ENCODE results near the gene MYH15.

The MYH15 gene

GRCh38 chr3:108352176-108352575, 158.2 kb downstream of the MYH15 start:
- H3K18ac ChIP-seq (ENCODE audit: low read depth in 1 of 2, low read length in 2 of 2): no peak overlapping the region
- H3K4me2 ChIP-seq (ENCODE audit: low read length, poor library complexity, severe bottlenecking): no peak overlapping the region
- H4K91ac ChIP-seq (ENCODE audit: low read length): no peak overlapping the region
- no peak overlapping the region for H3K23ac ChIP-seq (ENCODE audit: low read length in 2 of 2)
- no peaks in the 10 kb centered on the region for H3K4me1 ChIP-seq (ENCODE audit: control insufficient read depth, insufficient read depth, low read depth, low read length)
- H3K79me1 ChIP-seq (replicated peaks; ENCODE audit: low read length, poor library complexity, severe bottlenecking): no peaks in the 10 kb centered on the region
- no peak overlapping the region for H2BK12ac ChIP-seq (ENCODE audit: low read length in 2 of 2)
- no peak overlapping the region for H3K4ac ChIP-seq (ENCODE audit: low read depth in 1 of 2, low read length in 2 of 2)
- DNase-seq: no peak
- no peak overlapping the region for H2AFZ ChIP-seq (ENCODE audit: low read depth, low read length)
- H3K27ac ChIP-seq (ENCODE audit: low read length, poor library complexity, severe bottlenecking): no peak overlapping the region
- H3K27me3 ChIP-seq (ENCODE audit: control insufficient read depth in 1 of 2, insufficient read depth in 1 of 2, low read length in 2 of 2): no peaks in the 10 kb centered on the region
- no peaks in the 10 kb centered on the region for H3K36me3 ChIP-seq (ENCODE audit: control insufficient read depth in 1 of 2, insufficient read depth in 2 of 2, low read depth in 1 of 2, low read length in 2 of 2)
- H4K8ac ChIP-seq (ENCODE audit: low read length): no peak overlapping the region
- no peak overlapping the region for H3K9ac ChIP-seq (ENCODE audit: low read length)
- H2BK5ac ChIP-seq (ENCODE audit: low read depth, low read length, poor library complexity, severe bottlenecking): no peak overlapping the region
- H3K14ac ChIP-seq (ENCODE audit: low read length in 2 of 2): no peak overlapping the region
- H2BK15ac ChIP-seq (ENCODE audit: low read depth, poor library complexity, severe bottlenecking): no peak overlapping the region
- H3K4me3 ChIP-seq (ENCODE audit: insufficient read depth in 1 of 2, low read depth in 1 of 2, low read length in 2 of 2): no peak overlapping the region
- 86% methylated on average over 1 of the region's 3 CpGs for WGBS
- H3K9me3 ChIP-seq (ENCODE audit: control insufficient read depth, low read length): no peaks in the 10 kb centered on the region
- no peak overlapping the region for H2AK5ac ChIP-seq (ENCODE audit: low read length, severe bottlenecking)
- H2BK120ac ChIP-seq (ENCODE audit: low read depth, low read length): no peak overlapping the region

GRCh38 chr3:108346301-108347227, 163.8 kb downstream of the MYH15 start:
- no peak overlapping the region for H3K4me3 ChIP-seq (ENCODE audit: insufficient read depth in 1 of 2, low read depth in 1 of 2, low read length in 2 of 2)
- H2BK15ac ChIP-seq (ENCODE audit: low read depth, poor library complexity, severe bottlenecking): no peak overlapping the region
- no peak overlapping the region for H4K8ac ChIP-seq (ENCODE audit: low read length)
- no peaks in the 10 kb centered on the region for H3K27me3 ChIP-seq (ENCODE audit: control insufficient read depth in 1 of 2, insufficient read depth in 1 of 2, low read length in 2 of 2)
- no peak for DNase-seq
- no peak overlapping the region for H3K18ac ChIP-seq (ENCODE audit: low read depth in 1 of 2, low read length in 2 of 2)
- no peak overlapping the region for H3K27ac ChIP-seq (ENCODE audit: low read length, poor library complexity, severe bottlenecking)
- no peak overlapping the region for H2BK120ac ChIP-seq (ENCODE audit: low read depth, low read length)
- no peak overlapping the region for H3K4ac ChIP-seq (ENCODE audit: low read depth in 1 of 2, low read length in 2 of 2)
- no peak overlapping the region for H3K14ac ChIP-seq (ENCODE audit: low read length in 2 of 2)
- WGBS: 88% methylated on average over 5 of the region's 5 CpGs
- H3K36me3 ChIP-seq (ENCODE audit: control insufficient read depth in 1 of 2, insufficient read depth in 2 of 2, low read depth in 1 of 2, low read length in 2 of 2): no peaks in the 10 kb centered on the region
- H2BK5ac ChIP-seq (ENCODE audit: low read depth, low read length, poor library complexity, severe bottlenecking): no peak overlapping the region
- H3K4me2 ChIP-seq (ENCODE audit: low read length, poor library complexity, severe bottlenecking): no peak overlapping the region
- H2AK5ac ChIP-seq (ENCODE audit: low read length, severe bottlenecking): no peak overlapping the region
- H4K91ac ChIP-seq (ENCODE audit: low read length): no peak overlapping the region
- H2AFZ ChIP-seq (ENCODE audit: low read depth, low read length): no peak overlapping the region
- H3K9ac ChIP-seq (ENCODE audit: low read length): no peak overlapping the region
- H3K23ac ChIP-seq (ENCODE audit: low read length in 2 of 2): no peak overlapping the region
- H3K4me1 ChIP-seq (ENCODE audit: control insufficient read depth, insufficient read depth, low read depth, low read length): peaks cover 1% of the 10 kb centered on the region
- no peaks in the 10 kb centered on the region for H3K9me3 ChIP-seq (ENCODE audit: control insufficient read depth, low read length)
- H3K79me1 ChIP-seq (replicated peaks; ENCODE audit: low read length, poor library complexity, severe bottlenecking): no peaks in the 10 kb centered on the region
- H2BK12ac ChIP-seq (ENCODE audit: low read length in 2 of 2): no peak overlapping the region

- DNase-seq: no peak
- H3K4ac ChIP-seq (ENCODE audit: low read depth in 1 of 2, low read length in 2 of 2): no peak overlapping the region
- 31% methylated on average over 5 of the region's 6 CpGs for WGBS
These were observed 164.7 kb downstream of the MYH15 start for GRCh38 chr3:108345492-108346205.

GRCh38 chr3:108343491-108343890, 166.9 kb downstream of the MYH15 start:
- no peak overlapping the region for H2BK5ac ChIP-seq (ENCODE audit: low read depth, low read length, poor library complexity, severe bottlenecking)
- no peak overlapping the region for H3K9ac ChIP-seq (ENCODE audit: low read length)
- H2BK12ac ChIP-seq (ENCODE audit: low read length in 2 of 2): no peak overlapping the region
- no peak overlapping the region for H3K4me3 ChIP-seq (ENCODE audit: insufficient read depth in 1 of 2, low read depth in 1 of 2, low read length in 2 of 2)
- no peaks in the 10 kb centered on the region for H3K9me3 ChIP-seq (ENCODE audit: control insufficient read depth, low read length)
- DNase-seq: no peak
- H3K23ac ChIP-seq (ENCODE audit: low read length in 2 of 2): no peak overlapping the region
- H4K8ac ChIP-seq (ENCODE audit: low read length): no peak overlapping the region
- no peak overlapping the region for H3K4ac ChIP-seq (ENCODE audit: low read depth in 1 of 2, low read length in 2 of 2)
- no peak overlapping the region for H2BK15ac ChIP-seq (ENCODE audit: low read depth, poor library complexity, severe bottlenecking)
- no peak overlapping the region for H3K4me2 ChIP-seq (ENCODE audit: low read length, poor library complexity, severe bottlenecking)
- no peak overlapping the region for H4K91ac ChIP-seq (ENCODE audit: low read length)
- no peaks in the 10 kb centered on the region for H3K36me3 ChIP-seq (ENCODE audit: control insufficient read depth in 1 of 2, insufficient read depth in 2 of 2, low read depth in 1 of 2, low read length in 2 of 2)
- WGBS: 92% methylated on average over 1 of the region's 4 CpGs
- H2BK120ac ChIP-seq (ENCODE audit: low read depth, low read length): no peak overlapping the region
- no peak overlapping the region for H2AFZ ChIP-seq (ENCODE audit: low read depth, low read length)
- H2AK5ac ChIP-seq (ENCODE audit: low read length, severe bottlenecking): no peak overlapping the region
- no peak overlapping the region for H3K27ac ChIP-seq (ENCODE audit: low read length, poor library complexity, severe bottlenecking)
- no peak overlapping the region for H3K14ac ChIP-seq (ENCODE audit: low read length in 2 of 2)
- peaks cover 2% of the 10 kb centered on the region for H3K4me1 ChIP-seq (ENCODE audit: control insufficient read depth, insufficient read depth, low read depth, low read length)
- H3K18ac ChIP-seq (ENCODE audit: low read depth in 1 of 2, low read length in 2 of 2): no peak overlapping the region
- H3K79me1 ChIP-seq (replicated peaks; ENCODE audit: low read length, poor library complexity, severe bottlenecking): no peaks in the 10 kb centered on the region
- H3K27me3 ChIP-seq (ENCODE audit: control insufficient read depth in 1 of 2, insufficient read depth in 1 of 2, low read length in 2 of 2): no peaks in the 10 kb centered on the region

More at GRCh38 chr3:108345492-108346205, 164.7 kb downstream of the MYH15 start:
- Histone ChIP-seq H2AFZ (ENCODE audit: low read depth, low read length) (no peak overlapping the region), H3K4me2 (ENCODE audit: low read length, poor library complexity, severe bottlenecking) (no peak overlapping the region), H3K36me3 (ENCODE audit: control insufficient read depth in 1 of 2, insufficient read depth in 2 of 2, low read depth in 1 of 2, low read length in 2 of 2) (no peaks in the 10 kb centered on the region), H3K27ac (ENCODE audit: low read length, poor library complexity, severe bottlenecking) (no peak overlapping the region), H4K8ac (ENCODE audit: low read length) (no peak overlapping the region), H3K9ac (ENCODE audit: low read length) (no peak overlapping the region), H3K23ac (ENCODE audit: low read length in 2 of 2) (no peak overlapping the region), H3K18ac (ENCODE audit: low read depth in 1 of 2, low read length in 2 of 2) (no peak overlapping the region), H2AK5ac (ENCODE audit: low read length, severe bottlenecking) (no peak overlapping the region), H2BK5ac (ENCODE audit: low read depth, low read length, poor library complexity, severe bottlenecking) (no peak overlapping the region), H2BK15ac (ENCODE audit: low read depth, poor library complexity, severe bottlenecking) (no peak overlapping the region), H2BK12ac (ENCODE audit: low read length in 2 of 2) (no peak overlapping the region), H3K79me1 (replicated peaks; ENCODE audit: low read length, poor library complexity, severe bottlenecking) (no peaks in the 10 kb centered on the region), H3K4me1 (ENCODE audit: control insufficient read depth, insufficient read depth, low read depth, low read length) (peaks cover 1% of the 10 kb centered on the region), H3K14ac (ENCODE audit: low read length in 2 of 2) (no peak overlapping the region), H3K27me3 (ENCODE audit: control insufficient read depth in 1 of 2, insufficient read depth in 1 of 2, low read length in 2 of 2) (no peaks in the 10 kb centered on the region), H4K91ac (ENCODE audit: low read length) (no peak overlapping the region), H2BK120ac (ENCODE audit: low read depth, low read length) (no peak overlapping the region), H3K4me3 (ENCODE audit: insufficient read depth in 1 of 2, low read depth in 1 of 2, low read length in 2 of 2) (no peak overlapping the region), H3K9me3 (ENCODE audit: control insufficient read depth, low read length) (no peaks in the 10 kb centered on the region)
